ENCODE data around the gene TNFRSF4.

The TNFRSF4 gene

DNA sequence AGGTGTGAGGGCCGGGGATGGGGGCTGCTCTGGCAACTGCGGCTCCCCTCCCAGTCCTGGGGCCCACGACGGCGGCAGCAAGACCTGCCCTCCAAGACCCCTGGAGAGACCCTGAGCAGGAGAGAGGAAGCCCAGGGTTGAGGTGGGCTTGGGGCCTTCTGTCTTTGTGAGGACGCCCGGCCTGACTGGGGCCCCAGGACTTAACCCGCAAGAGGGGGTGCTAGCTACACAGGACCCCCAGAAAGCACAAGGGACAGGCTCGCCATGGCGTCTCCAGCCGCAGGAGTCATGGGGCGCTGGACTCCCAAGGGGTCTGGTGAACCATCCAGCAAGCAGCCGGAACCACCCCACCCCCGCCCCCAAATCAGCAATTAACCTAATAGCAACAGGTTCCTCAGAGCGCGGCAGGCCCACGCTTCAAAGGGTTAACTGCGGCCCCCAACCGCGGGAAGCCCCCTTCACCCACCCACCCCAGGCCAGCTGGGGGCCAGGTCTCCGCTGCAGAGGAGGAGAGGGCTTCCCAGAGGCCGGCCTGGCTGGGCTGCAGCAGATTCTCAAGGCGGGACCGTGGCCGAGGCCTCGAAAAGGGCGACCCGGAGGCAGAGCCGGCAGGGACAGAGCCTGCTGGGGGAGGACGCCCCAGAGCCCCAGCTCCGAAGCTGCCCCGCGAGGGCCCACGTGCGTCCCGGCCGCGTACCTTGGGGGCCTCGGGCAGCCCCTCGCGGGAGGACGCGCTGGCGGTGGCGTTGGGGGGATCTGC lies 32.0 kb upstream of the TNFRSF4 start:
- H3K4me3 ChIP-seq (ENCODE audit: low read depth, low read length): no peak overlapping the region
- TF ChIP-seq MYC (IDR thresholded peaks at IDR 0.05; ENCODE audit: low read depth, low read length) (no peak), MAX (IDR thresholded peaks at IDR 0.05; ENCODE audit: low read depth, low read length) (no peak), POLR2A (IDR thresholded peaks at IDR 0.05; ENCODE audit: extremely low read depth, insufficient read length) (no peak)
- DNase-seq (ENCODE audit: low read depth): no peak

DNA sequence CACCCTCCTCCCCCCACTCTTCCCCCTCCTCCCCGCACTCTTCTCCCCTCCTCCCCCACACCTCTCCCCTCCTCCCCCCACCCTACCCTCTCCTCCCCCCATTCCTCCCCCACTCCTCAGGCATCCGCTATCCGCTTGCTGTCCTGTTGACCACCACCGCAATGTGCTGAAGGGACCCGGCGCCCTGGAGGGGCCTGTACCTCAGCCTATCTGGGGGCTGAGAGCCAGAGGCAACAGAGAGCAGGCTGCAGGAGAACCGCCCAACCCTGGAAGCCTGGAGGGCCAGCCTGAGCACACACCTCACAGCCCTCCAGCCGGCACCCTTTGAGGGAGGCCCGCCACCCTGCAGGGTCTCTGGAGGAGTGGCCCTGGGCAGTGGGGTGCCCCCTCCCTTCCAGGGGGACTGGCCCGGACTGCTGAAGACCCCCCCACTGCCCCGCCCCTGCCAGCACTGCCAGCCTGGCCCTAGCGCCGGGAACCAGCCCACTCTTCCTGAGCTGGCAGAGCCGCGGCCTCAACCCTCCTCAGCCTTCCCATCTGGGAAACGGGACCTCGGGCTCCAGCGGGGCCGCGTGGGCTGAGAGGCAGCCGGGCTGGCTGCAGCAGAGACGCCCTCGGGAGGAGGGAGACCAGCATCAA lies 31.3 kb upstream of the TNFRSF4 start:
- TF ChIP-seq MAX (IDR thresholded peaks at IDR 0.05; ENCODE audit: low read depth, low read length) (no peak), MYC (IDR thresholded peaks at IDR 0.05; ENCODE audit: low read depth, low read length) (no peak), POLR2A (IDR thresholded peaks at IDR 0.05; ENCODE audit: extremely low read depth, insufficient read length) (no peak)
- TF ChIP-seq, protein P1, sequence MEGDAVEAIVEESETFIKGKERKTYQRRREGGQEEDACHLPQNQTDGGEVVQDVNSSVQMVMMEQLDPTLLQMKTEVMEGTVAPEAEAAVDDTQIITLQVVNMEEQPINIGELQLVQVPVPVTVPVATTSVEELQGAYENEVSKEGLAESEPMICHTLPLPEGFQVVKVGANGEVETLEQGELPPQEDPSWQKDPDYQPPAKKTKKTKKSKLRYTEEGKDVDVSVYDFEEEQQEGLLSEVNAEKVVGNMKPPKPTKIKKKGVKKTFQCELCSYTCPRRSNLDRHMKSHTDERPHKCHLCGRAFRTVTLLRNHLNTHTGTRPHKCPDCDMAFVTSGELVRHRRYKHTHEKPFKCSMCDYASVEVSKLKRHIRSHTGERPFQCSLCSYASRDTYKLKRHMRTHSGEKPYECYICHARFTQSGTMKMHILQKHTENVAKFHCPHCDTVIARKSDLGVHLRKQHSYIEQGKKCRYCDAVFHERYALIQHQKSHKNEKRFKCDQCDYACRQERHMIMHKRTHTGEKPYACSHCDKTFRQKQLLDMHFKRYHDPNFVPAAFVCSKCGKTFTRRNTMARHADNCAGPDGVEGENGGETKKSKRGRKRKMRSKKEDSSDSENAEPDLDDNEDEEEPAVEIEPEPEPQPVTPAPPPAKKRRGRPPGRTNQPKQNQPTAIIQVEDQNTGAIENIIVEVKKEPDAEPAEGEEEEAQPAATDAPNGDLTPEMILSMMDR (IDR thresholded peaks at IDR 0.05; ENCODE audit: low read depth, low read length): no peak
- no peak overlapping the region for H3K4me3 ChIP-seq (ENCODE audit: low read depth, low read length)
- no peak for DNase-seq (ENCODE audit: low read depth)

DNA sequence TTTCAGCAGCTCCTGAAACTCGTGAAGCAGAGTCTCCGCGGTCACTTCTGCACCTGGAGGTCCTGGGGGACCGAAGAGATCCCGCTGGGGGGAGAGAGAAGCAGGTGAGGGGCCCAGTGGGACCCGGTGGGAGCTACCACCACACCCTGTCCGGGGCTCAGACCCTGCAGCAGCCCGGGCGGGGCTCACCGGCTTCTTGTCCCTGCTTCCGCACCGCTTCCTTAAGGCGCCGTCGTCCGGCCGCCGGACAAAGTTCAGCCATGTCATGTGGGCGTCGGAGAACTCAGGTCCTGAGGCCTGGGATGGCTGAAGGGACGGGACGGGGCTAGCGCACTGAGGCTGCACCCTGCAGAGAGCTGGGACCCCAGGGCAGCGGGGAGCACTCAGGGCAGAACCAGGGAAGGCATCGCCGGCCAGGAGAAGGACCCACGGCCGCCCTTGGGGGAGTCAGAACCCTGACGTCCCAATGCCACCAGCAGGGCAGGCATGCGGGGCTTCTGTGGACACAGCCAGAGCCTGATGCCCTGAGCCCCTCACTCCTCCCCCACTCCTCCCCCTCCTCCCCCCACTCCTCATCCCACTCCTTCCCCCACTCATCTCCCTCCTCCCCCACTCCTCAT lies 30.3 kb upstream of the TNFRSF4 start:
- DNase-seq (ENCODE audit: low read depth): no peak
- TF ChIP-seq, protein P1 (IDR thresholded peaks at IDR 0.05; ENCODE audit: low read depth, low read length): no peak
- no peak for TF ChIP-seq POLR2A (IDR thresholded peaks at IDR 0.05; ENCODE audit: extremely low read depth, insufficient read length)
- no peak for TF ChIP-seq MYC (IDR thresholded peaks at IDR 0.05; ENCODE audit: low read depth, low read length)
- TF ChIP-seq MAX (IDR thresholded peaks at IDR 0.05; ENCODE audit: low read depth, low read length): no peak
- no peak overlapping the region for H3K4me3 ChIP-seq (ENCODE audit: low read depth, low read length)

GRCh38 chr1:1243807-1244191 lies 29.8 kb upstream of the TNFRSF4 start:
- TF ChIP-seq MYC (IDR thresholded peaks at IDR 0.05; ENCODE audit: low read depth, low read length) (no peak), POLR2A (IDR thresholded peaks at IDR 0.05; ENCODE audit: extremely low read depth, insufficient read length) (no peak), MAX (IDR thresholded peaks at IDR 0.05; ENCODE audit: low read depth, low read length) (no peak)
- TF ChIP-seq, protein P1 (IDR thresholded peaks at IDR 0.05; ENCODE audit: low read depth, low read length): no peak
- H3K4me3 ChIP-seq (ENCODE audit: low read depth, low read length): no peak overlapping the region
- DNase-seq (ENCODE audit: low read depth): no peak

GRCh38 chr1:1243266-1243660 lies 29.3 kb upstream of the TNFRSF4 start:
- no peak for TF ChIP-seq MAX (IDR thresholded peaks at IDR 0.05; ENCODE audit: low read depth, low read length)
- TF ChIP-seq, protein P1 (IDR thresholded peaks at IDR 0.05; ENCODE audit: low read depth, low read length): no peak
- no peak for TF ChIP-seq MYC (IDR thresholded peaks at IDR 0.05; ENCODE audit: low read depth, low read length)
- TF ChIP-seq POLR2A (IDR thresholded peaks at IDR 0.05; ENCODE audit: extremely low read depth, insufficient read length): no peak
- no peak for DNase-seq (ENCODE audit: low read depth)
- no peak overlapping the region for H3K4me3 ChIP-seq (ENCODE audit: low read depth, low read length)

Measured in NB4 (cell line).